Activated CD8-positive, alpha-beta T cell treated with anti-CD3 and anti-CD28 coated beads for 36 hours (primary cell): ENCODE results near the gene LRRC75B. TPM values are rescaled to one million over a fixed set of nuclear protein-coding genes. Genes with fewer than 3 reads are reported as not detected.

Source experiments
- ATAC-seq: fragments of 200-7000 bp; cut with Tn5 transposase; one replicate; pipeline ENCODE4 v1.10.0; 2021; ENCODE audit warnings: mild to moderate bottlenecking, moderate library complexity
- CTCF ChIA-PET: fragments of 350-600 bp; sonication (Branson Sonifier 250); formaldehyde crosslinking; loops from one replicate; lab custom pipeline; 2021; ENCODE audit warnings: antibody characterized with exemption; lab: Charles Lee
- POLR2A ChIA-PET: fragments of 350-600 bp; sonication (Branson Sonifier 250); formaldehyde crosslinking; loops from one replicate; lab custom pipeline; 2021; ENCODE audit warnings: antibody characterized with exemption; lab: Charles Lee
- DNase-seq: peaks from one replicate; pipeline ENCODE4 v3.0.0-alpha.2; 2020
- H3K27ac Mint-ChIP-seq: one replicate; pipeline ENCODE4 v1.8.0; 2021; ENCODE audit warnings: mild to moderate bottlenecking, mixed read lengths
- H3K27me3 Mint-ChIP-seq: one replicate; pipeline ENCODE4 v1.8.0; 2021; ENCODE audit warnings: mixed read lengths
- H3K36me3 Mint-ChIP-seq: one replicate; pipeline ENCODE4 v1.8.0; 2021; ENCODE audit warnings: low read depth, mixed read lengths
- H3K4me1 Mint-ChIP-seq: one replicate; pipeline ENCODE4 v1.8.0; 2021; ENCODE audit warnings: low read depth, mixed read lengths
- H3K4me3 Mint-ChIP-seq: one replicate; pipeline ENCODE4 v1.8.0; 2021; ENCODE audit warnings: mild to moderate bottlenecking, moderate library complexity, mixed read lengths
- H3K9me3 Mint-ChIP-seq: one replicate; pipeline ENCODE4 v1.8.0; 2021; ENCODE audit warnings: mixed read lengths
- CTCF ChIP-seq: fragments of 200-600 bp; IDR thresholded peaks from one replicate; pipeline ENCODE4 v1.8.0; 2022; ENCODE audit warnings: antibody characterized with exemption, mild to moderate bottlenecking
- intact Hi-C: fragments of 100-400 bp; cut with micrococcal nuclease; formaldehyde crosslinking; loops from one replicate; pipeline ENCODE4 v1.10.0; 2022
- total RNA-seq, 2 experiments: library from RNA; stranded (reverse); gene quantifications; one replicate each; pipeline ENCODE4 v1.2.3, GENCODE V29; 2021

The LRRC75B gene
- total RNA-seq, 2 experiments from 2014 or later, result 1.2 to 1.5 TPM

GRCh38 chr22:24589518-24590030 is 3.3 kb downstream of the LRRC75B start:
- TF ChIP-seq CTCF, result no peak
- CTCF ChIA-PET, result no interaction called here
- Mint-ChIP-seq H3K4me3 (no peak overlapping the region), H3K9me3 (no peaks in the 10 kb centered on the region), H3K36me3 (no peaks in the 10 kb centered on the region), H3K4me1 (peaks cover 5% of the 10 kb centered on the region), H3K27me3 (peaks cover 5% of the 10 kb centered on the region), H3K27ac (no peak overlapping the region)
- intact Hi-C loops, result no loop called here
- ATAC-seq (no peak), DNase-seq (no peak)
- POLR2A ChIA-PET, result no interaction called here

DNA sequence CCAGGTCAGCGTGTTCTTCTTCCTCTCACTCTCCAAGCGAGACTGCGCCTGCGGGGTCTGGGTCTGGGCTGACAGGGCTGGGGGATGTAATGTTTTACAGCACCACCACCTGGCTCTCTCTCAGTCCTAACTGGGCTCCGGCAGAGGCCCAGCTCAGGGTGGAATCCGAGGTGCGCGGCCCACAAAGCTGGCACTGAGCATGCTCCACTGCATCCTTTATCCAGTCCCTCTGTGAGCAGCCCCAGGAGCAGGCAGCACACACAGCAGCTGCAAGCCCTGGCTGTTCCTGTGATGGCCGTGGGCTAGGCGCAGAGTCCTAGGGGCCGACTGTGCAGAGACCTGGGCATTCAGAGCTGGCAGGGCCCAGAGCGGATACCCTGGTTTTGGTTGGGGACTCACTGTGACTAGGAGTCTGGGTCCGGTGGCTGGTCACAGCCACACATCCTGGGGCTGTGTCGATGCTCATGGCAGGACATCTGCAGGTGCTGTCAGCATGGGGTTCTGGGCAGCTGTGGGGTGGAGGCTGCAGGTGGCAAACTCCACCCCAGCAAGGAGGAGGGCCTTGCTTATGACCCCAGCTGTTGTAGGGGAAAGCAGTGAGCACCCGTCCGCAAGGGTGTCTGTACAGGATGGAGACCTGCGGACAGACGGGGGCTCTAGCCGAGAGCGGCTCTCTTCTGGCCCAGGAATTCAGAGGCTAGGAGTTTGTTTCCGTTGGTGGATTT is 4.0 kb downstream of the LRRC75B start:
- no peak overlapping the region for H3K27ac Mint-ChIP-seq
- H3K27me3 Mint-ChIP-seq, result peaks cover 5% of the 10 kb centered on the region
- H3K36me3 Mint-ChIP-seq, result no peaks in the 10 kb centered on the region
- ATAC-seq (no peak), DNase-seq (no peak)
- no peaks in the 10 kb centered on the region for H3K9me3 Mint-ChIP-seq
- TF ChIP-seq CTCF, result no peak
- intact Hi-C loops, result no loop called here
- POLR2A ChIA-PET, result no interaction called here
- H3K4me3 Mint-ChIP-seq, result no peak overlapping the region
- CTCF ChIA-PET, result no interaction called here
- H3K4me1 Mint-ChIP-seq, result peaks cover 5% of the 10 kb centered on the region

DNA sequence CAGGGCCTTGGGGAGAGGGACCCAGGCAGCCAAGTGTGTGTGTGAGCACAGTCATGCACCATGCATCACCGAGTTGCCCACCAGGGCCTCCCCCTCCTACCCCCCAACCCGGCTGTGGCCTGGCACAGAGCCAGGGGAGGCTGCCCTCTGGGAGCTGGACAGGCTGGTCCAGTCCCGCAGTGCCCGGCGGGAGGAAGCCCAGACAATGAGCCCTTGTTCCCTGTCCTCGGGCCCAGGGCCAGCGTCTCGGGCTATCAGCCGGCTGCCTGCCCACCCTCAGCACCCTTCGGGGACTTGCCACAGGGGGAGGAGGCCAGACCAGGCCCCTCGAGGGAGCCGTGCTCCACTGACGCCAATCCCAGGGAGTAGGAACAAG is 4.5 kb downstream of the LRRC75B start:
- H3K4me1 Mint-ChIP-seq, result peaks cover 5% of the 10 kb centered on the region
- no peaks in the 10 kb centered on the region for H3K9me3 Mint-ChIP-seq
- no peak for ATAC-seq
- no peak overlapping the region for H3K27ac Mint-ChIP-seq
- peaks cover 5% of the 10 kb centered on the region for H3K27me3 Mint-ChIP-seq
- intact Hi-C loops, result no loop called here
- no peak overlapping the region for H3K4me3 Mint-ChIP-seq
- no peaks in the 10 kb centered on the region for H3K36me3 Mint-ChIP-seq
- ChIA-PET CTCF (no interaction called here), POLR2A (interaction anchor here (1.0 kb wide), 1 partner anchor 13 kb away, joined by 3 read pairs; no protein-coding TSS in a partner anchor)
- DNase-seq, result no peak
- TF ChIP-seq CTCF, result no peak

DNA sequence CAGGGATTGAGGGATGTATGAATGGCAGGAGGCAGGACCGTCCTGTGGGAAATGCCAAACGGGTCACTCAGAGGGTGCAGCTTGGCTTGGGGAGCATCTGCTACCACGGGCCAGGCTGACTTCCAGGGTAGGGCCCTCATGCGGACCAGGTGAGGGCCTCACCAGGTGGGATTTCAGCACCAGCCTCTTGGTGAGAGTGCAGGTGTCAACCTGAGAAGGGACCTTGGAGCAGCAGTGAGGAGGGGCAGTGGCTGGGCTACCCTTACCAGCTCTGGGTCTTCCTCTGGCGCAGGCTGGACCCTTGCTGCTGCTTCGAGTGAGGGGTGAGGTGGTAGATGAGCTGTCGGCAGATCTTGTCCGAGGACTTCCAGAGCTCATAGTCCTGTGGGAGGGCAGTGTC is 4.9 kb downstream of the LRRC75B start:
- no peak overlapping the region for H3K4me3 Mint-ChIP-seq
- CTCF ChIA-PET, result no interaction called here
- H3K4me1 Mint-ChIP-seq, result peaks cover 5% of the 10 kb centered on the region
- H3K9me3 Mint-ChIP-seq, result no peaks in the 10 kb centered on the region
- no peak for TF ChIP-seq CTCF
- DNase-seq (no peak), ATAC-seq (no peak)
- peaks cover 5% of the 10 kb centered on the region for H3K27me3 Mint-ChIP-seq
- H3K27ac Mint-ChIP-seq, result no peak overlapping the region
- intact Hi-C loops, result no loop called here
- POLR2A ChIA-PET, result interaction anchor here (1.0 to 1.3 kb wide), 2 partner anchors 11 to 13 kb away, joined by 3 read pairs; no protein-coding TSS in a partner anchor
- H3K36me3 Mint-ChIP-seq, result no peaks in the 10 kb centered on the region

DNA sequence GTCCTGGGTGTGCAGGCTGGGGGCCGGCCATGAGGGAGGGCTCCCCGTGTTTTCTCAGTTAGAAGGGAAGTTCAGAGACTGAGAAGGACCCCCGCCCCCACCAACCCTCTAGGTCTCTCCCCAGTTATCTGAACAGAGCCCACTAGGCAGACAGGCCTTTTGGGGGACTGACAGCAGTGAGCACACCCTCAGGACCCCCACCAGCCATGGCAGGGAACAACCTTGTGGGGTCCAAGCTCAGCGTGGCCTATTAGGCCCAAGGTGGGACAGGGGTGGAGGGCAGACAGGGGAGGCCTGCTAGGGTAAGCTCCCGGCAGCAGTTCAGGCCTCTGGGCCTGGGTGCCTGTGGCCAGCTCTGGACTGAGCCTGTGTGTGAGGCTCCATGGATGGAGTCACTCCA is 5.6 kb downstream of the LRRC75B start:
- Mint-ChIP-seq H3K4me3 (no peak overlapping the region), H3K27me3 (peaks cover 3% of the 10 kb centered on the region), H3K9me3 (no peaks in the 10 kb centered on the region), H3K36me3 (no peaks in the 10 kb centered on the region), H3K27ac (no peak overlapping the region), H3K4me1 (peaks cover 2% of the 10 kb centered on the region)
- intact Hi-C loops, result no loop called here
- CTCF ChIA-PET, result no interaction called here
- ATAC-seq (no peak), DNase-seq (no peak)
- POLR2A ChIA-PET, result interaction anchor here (1.0 to 1.3 kb wide), 2 partner anchors 10 to 14 kb away, joined by 3 read pairs; no protein-coding TSS in a partner anchor
- no peak for TF ChIP-seq CTCF
